Uterus (tissue), 2 donors: Measurements from ENCODE around the gene COL25A1.

Source experiments
- CTCF ChIP-seq, 4 experiments: fragments of 200-600 bp in 2 of 4; fragments of 450-650 bp in 2 of 4; sonication (generic) in 2 of 4; IDR thresholded peaks; one replicate each; pipeline ENCODE4 v1.5.1; 2016 to 2019; ENCODE audit warnings: antibody characterized with exemption in 4 of 4, mild to moderate bottlenecking in 2 of 4, moderate library complexity in 1 of 4
- POLR2A ChIP-seq, 2 donors: fragments of 450-650 bp; IDR thresholded peaks; one replicate each; pipeline ENCODE4 v1.6.1; 2016; ENCODE audit warnings: antibody characterized with exemption in 2 of 2, mild to moderate bottlenecking in 1 of 2, moderate library complexity in 1 of 2

GRCh38 chr4:108828620-108829019 lies 473.8 kb downstream of the COL25A1 start:
- TF ChIP-seq POLR2A (IDR thresholded peaks at IDR 0.05) (no peak), CTCF (IDR thresholded peaks at IDR 0.05) (no peak)
